CD14-positive monocyte (primary cell): ENCODE measurements around the gene ITGA4. TPM values are rescaled to one million over a fixed set of nuclear protein-coding genes. Genes with fewer than 3 reads are reported as not detected.

Source experiments
- DNase-seq, 3 donors: peaks; one replicate each; pipeline ENCODE4 v3.0.0-alpha.2; 2011 to 2022
- H2AFZ ChIP-seq: 2 replicates; pipeline ENCODE4 v1.6.0; 2012; ENCODE audit warnings: mild to moderate bottlenecking, low read depth, low read length, inconsistent platforms; ENCODE audit not compliant: insufficient read depth, poor library complexity, severe bottlenecking
- H3K27ac ChIP-seq, 2 donors: 1 replicate in 1 of 2; 2 replicates in 1 of 2; pipeline ENCODE4 v1.5.1; 2012 to 2013; ENCODE audit warnings: low read length in 2 of 2, control low read depth in 1 of 2, inconsistent platforms in 1 of 2, low read depth in 1 of 2, mild to moderate bottlenecking in 1 of 2
- H3K27me3 ChIP-seq, 2 donors: one replicate each; pipeline versions ENCODE4 v1.6.0 to v1.6.1; 2011 to 2013; ENCODE audit warnings: low read length in 2 of 2; ENCODE audit not compliant: control insufficient read depth in 2 of 2, insufficient read depth in 2 of 2
- H3K36me3 ChIP-seq, 2 donors: replicated peaks in 1 of 2; 1 replicate in 1 of 2; 2 replicates in 1 of 2; pipeline versions ENCODE4 v1.5.1 to v1.6.1; 2012 to 2013; ENCODE audit warnings: low read length in 2 of 2, control low read depth in 1 of 2, inconsistent platforms in 1 of 2, mild to moderate bottlenecking in 1 of 2; ENCODE audit not compliant: insufficient read depth in 2 of 2, control insufficient read depth in 1 of 2
- H3K4me1 ChIP-seq, 2 donors: 1 replicate in 1 of 2; 2 replicates in 1 of 2; pipeline versions ENCODE4 v1.5.1 to v1.6.1; 2012 to 2013; ENCODE audit warnings: low read length in 2 of 2, control low read depth in 1 of 2, inconsistent platforms in 1 of 2, mild to moderate bottlenecking in 1 of 2, moderate library complexity in 1 of 2; ENCODE audit not compliant: insufficient read depth in 2 of 2, control insufficient read depth in 1 of 2
- H3K4me2 ChIP-seq: replicated peaks from 2 replicates; pipeline ENCODE3; 2012; ENCODE audit warnings: low read length, moderate library complexity, mild to moderate bottlenecking; ENCODE audit not compliant: poor library complexity, severe bottlenecking; ENCODE audit errors: extremely low read depth
- H3K4me3 ChIP-seq, 3 experiments: fragments of 200-600 bp in 1 of 3; sonication (generic) in 1 of 3; replicated peaks in 1 of 3; 1 replicate in 2 of 3; 2 replicates in 1 of 3; pipeline ENCODE4 v1.5.1; 2011 to 2013; ENCODE audit warnings: low read length in 3 of 3, mild to moderate bottlenecking in 3 of 3, control low read depth in 2 of 3, low read depth in 2 of 3, inconsistent platforms in 1 of 3, moderate library complexity in 1 of 3
- H3K79me2 ChIP-seq: 2 replicates; pipeline ENCODE4 v1.6.0; 2012; ENCODE audit warnings: mild to moderate bottlenecking, control low read depth, inconsistent platforms, low read length, moderate library complexity; ENCODE audit not compliant: insufficient read depth
- H3K9ac ChIP-seq: 2 replicates; pipeline ENCODE4 v1.6.0; 2017; ENCODE audit warnings: low read length, mild to moderate bottlenecking; ENCODE audit not compliant: insufficient read depth, poor library complexity, severe bottlenecking
- H3K9me3 ChIP-seq, 2 donors: replicated peaks in 1 of 2; 1 replicate in 1 of 2; 2 replicates in 1 of 2; pipeline versions ENCODE4 v1.5.1 to v1.6.1; 2012 to 2013; ENCODE audit warnings: low read length in 2 of 2, control low read depth in 1 of 2; ENCODE audit not compliant: control insufficient read depth in 1 of 2, insufficient read depth in 1 of 2
- H4K20me1 ChIP-seq: 2 replicates; pipeline ENCODE4 v1.6.0; 2012; ENCODE audit warnings: mild to moderate bottlenecking, low read length, control low read depth, moderate library complexity; ENCODE audit not compliant: insufficient read depth
- H3K27ac Mint-ChIP-seq, 7 donors: one replicate each; pipeline ENCODE4 v1.8.0; 2020; ENCODE audit warnings: mild to moderate bottlenecking in 7 of 7, mixed read lengths in 7 of 7, moderate library complexity in 6 of 7, inconsistent platforms in 2 of 7
- H3K27me3 Mint-ChIP-seq, 3 donors: one replicate each; pipeline ENCODE4 v1.8.0; 2021 to 2022; ENCODE audit warnings: low read depth in 3 of 3, mild to moderate bottlenecking in 3 of 3, mixed read lengths in 3 of 3, moderate library complexity in 3 of 3, inconsistent platforms in 1 of 3
- H3K36me3 Mint-ChIP-seq, 2 donors: one replicate each; pipeline ENCODE4 v1.8.0; 2020; ENCODE audit warnings: mixed read lengths in 2 of 2, inconsistent platforms in 1 of 2, mild to moderate bottlenecking in 1 of 2
- H3K4me1 Mint-ChIP-seq: one replicate; pipeline ENCODE4 v1.8.0; 2020; ENCODE audit warnings: mild to moderate bottlenecking, mixed read lengths
- H3K4me3 Mint-ChIP-seq, 2 donors: one replicate each; pipeline ENCODE4 v1.8.0; 2020; ENCODE audit warnings: mild to moderate bottlenecking in 2 of 2, mixed read lengths in 2 of 2, moderate library complexity in 1 of 2
- H3K9me3 Mint-ChIP-seq, 7 donors: one replicate each; pipeline ENCODE4 v1.8.0; 2020 to 2022; ENCODE audit warnings: mixed read lengths in 7 of 7, mild to moderate bottlenecking in 6 of 7, moderate library complexity in 6 of 7, inconsistent platforms in 2 of 7
- CTCF ChIP-seq: fragments of 200-600 bp; IDR thresholded peaks from one replicate; pipeline ENCODE4 v1.8.0; 2022; ENCODE audit warnings: antibody characterized with exemption, mild to moderate bottlenecking
- WGBS: methylation state at CpG from one replicate; pipeline ENCODE4 v1.1.5; 2013; ENCODE audit warnings: missing lambda C conversion rate; ENCODE audit not compliant: insufficient coverage; 5-methylcytosine and 5-hydroxymethylcytosine counted together
- intact Hi-C, 2 donors: fragments of 100-400 bp; cut with micrococcal nuclease; formaldehyde crosslinking; loops; one replicate each; pipeline versions ENCODE4 v1.15.0 to v1.15.1; 2023
- polyA plus RNA-seq, 3 donors: library from polyadenylated mRNA; depleted of rRNA in 1 of 3; unstranded in 2 of 3; stranded (reverse) in 1 of 3; fragments of 300-500 nt in 2 of 3; fragments of >200 nt in 1 of 3; fragmentation: Illumina TruSeq in 2 of 3; gene quantifications; 1 replicate in 2 of 3; 2 replicates in 1 of 3; pipeline ENCODE4 v1.2.3, GENCODE V29; 2012 to 2021

The ITGA4 gene
- polyA plus RNA-seq, 3 donors = 66.1 to 97.3 (median 84.1) TPM

- intact Hi-C loops = loop anchor here in 1 of 2 donors (10.0 kb wide), 2 partner anchors 362 to 392 kb away; no protein-coding TSS in a partner anchor
- no peak overlapping the region for H3K27ac ChIP-seq
- peak; percentile 48 to 67 (median 64) for DNase-seq
- H3K36me3 Mint-ChIP-seq = peaks cover 30 to 47% of the 10 kb centered on the region in 2 donors
- no peak overlapping the region for H3K4me2 ChIP-seq
- H3K27ac Mint-ChIP-seq = peak overlapping the region in 2 of 7 donors; percentile 15 to 71
- H2AFZ ChIP-seq = no peak overlapping the region
- H3K27me3 ChIP-seq = no peaks in the 10 kb centered on the region
- peak; percentile 92 for TF ChIP-seq CTCF
- no peak overlapping the region for H3K9ac ChIP-seq
- H3K4me3 Mint-ChIP-seq = no peak overlapping the region
- peaks cover 97% of the 10 kb centered on the region for H3K79me2 ChIP-seq
- peaks cover 16 to 36% of the 10 kb centered on the region in 2 donors for H3K4me1 ChIP-seq
- no peaks in the 10 kb centered on the region for H3K9me3 ChIP-seq
- peaks cover 8 to 61% of the 10 kb centered on the region in 2 donors for H3K36me3 ChIP-seq
- peaks cover 97% of the 10 kb centered on the region for H4K20me1 ChIP-seq
- peaks cover 53% of the 10 kb centered on the region for H3K4me1 Mint-ChIP-seq
- WGBS = 7% methylated on average over 2 of the region's 4 CpGs
- H3K27me3 Mint-ChIP-seq = no peaks in the 10 kb centered on the region
- no peaks in the 10 kb centered on the region for H3K9me3 Mint-ChIP-seq
- no peak overlapping the region for H3K4me3 ChIP-seq
Observed at GRCh38 chr2:181466661-181467576, 9.7 kb downstream of the ITGA4 start.

- H3K79me2 ChIP-seq = peaks cover 97% of the 10 kb centered on the region
Observed at GRCh38 chr2:181467966-181468707, 11.0 kb downstream of the ITGA4 start.

More at GRCh38 chr2:181467966-181468707, 11.0 kb downstream of the ITGA4 start:
- no peak overlapping the region for H3K4me3 ChIP-seq
- 81% methylated on average over 3 of the region's 3 CpGs for WGBS
- Mint-ChIP-seq H3K27ac (no peak overlapping the region), H3K4me3 (no peak overlapping the region), H3K27me3 (no peaks in the 10 kb centered on the region), H3K9me3 (no peaks in the 10 kb centered on the region), H3K36me3 (peaks cover 37 to 46% of the 10 kb centered on the region in 2 donors), H3K4me1 (peaks cover 48% of the 10 kb centered on the region)
- peaks cover 10 to 25% of the 10 kb centered on the region in 2 donors for H3K4me1 ChIP-seq
- H2AFZ ChIP-seq = no peak overlapping the region
- H4K20me1 ChIP-seq = peaks cover 97% of the 10 kb centered on the region
- TF ChIP-seq CTCF = no peak
- H3K9me3 ChIP-seq = no peaks in the 10 kb centered on the region
- intact Hi-C loops = loop anchor here in 1 of 2 donors (10.0 kb wide), 2 partner anchors 363 to 393 kb away; no protein-coding TSS in a partner anchor
- no peaks in the 10 kb centered on the region for H3K27me3 ChIP-seq
- H3K36me3 ChIP-seq = peaks cover 15 to 67% of the 10 kb centered on the region in 2 donors
- no peak overlapping the region for H3K9ac ChIP-seq
- H3K4me2 ChIP-seq = no peak overlapping the region
- H3K27ac ChIP-seq = no peak overlapping the region
- DNase-seq = no peak
